NCI-H1048 (cell line): ENCODE measurements around the gene KRTAP10-1.
"Not testable (repeated sequence)": the region's sequence is repeated elsewhere in the genome, so short reads cannot be mapped to it uniquely, and the experiment has no call there.

Experiments used
- DNase-seq: peaks from one replicate; lab custom pipeline; 2025; lab: John Stamatoyannopoulos, UW

KRTAP10-1 gene

DNA sequence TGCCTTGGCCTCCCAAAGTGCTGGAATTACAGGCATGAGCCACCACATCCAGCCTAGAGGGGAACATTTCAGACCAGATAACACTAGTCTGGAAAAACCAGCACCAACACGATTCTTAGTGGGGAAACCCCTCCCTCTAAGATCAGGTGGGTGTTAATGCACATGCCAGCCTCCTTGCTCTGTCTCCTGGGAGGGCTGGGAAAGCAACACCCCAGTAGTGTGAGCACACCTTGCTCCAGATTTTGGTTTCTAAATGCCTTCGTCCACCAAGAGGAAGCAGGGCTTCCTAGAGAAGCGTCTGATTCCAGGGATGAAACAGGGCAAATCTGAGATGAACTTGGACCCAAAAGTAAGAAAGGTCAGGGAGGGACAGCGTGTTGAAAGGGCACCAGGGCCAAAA is 31.3 kb upstream of the KRTAP10-1 start:
- no peak for DNase-seq

DNA sequence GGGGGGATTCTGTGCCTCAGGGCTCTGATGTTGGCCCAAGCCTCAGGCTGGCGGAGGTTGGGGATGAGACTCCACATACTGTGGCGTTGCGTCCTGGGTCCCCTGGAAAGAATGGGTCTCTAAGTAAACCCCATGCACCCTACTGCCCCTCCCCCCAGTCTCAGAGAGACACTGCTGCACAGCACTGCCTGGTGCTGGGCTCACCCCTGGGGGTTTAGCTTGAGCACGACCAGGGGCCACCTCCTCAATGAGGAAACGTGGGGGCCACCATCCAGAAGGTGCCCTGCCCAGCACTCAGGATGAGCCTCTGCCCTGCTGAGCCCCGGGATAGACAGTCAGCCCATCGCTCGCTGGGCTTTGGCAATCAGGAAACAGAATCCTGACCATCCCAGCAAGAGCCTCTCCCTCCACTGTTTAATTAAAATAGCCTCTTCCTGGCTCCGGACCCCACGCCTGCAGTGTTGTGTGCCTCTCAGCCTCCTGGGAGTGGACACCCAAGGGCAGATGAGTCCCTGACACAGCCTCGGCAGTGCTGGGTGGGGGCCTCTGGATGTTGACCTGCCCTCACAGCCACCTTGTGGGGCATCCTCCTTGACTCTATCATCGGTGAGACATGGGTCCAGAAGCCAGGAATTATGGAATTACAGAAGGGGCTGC is 30.0 kb upstream of the KRTAP10-1 start:
- DNase-seq = no peak

DNA sequence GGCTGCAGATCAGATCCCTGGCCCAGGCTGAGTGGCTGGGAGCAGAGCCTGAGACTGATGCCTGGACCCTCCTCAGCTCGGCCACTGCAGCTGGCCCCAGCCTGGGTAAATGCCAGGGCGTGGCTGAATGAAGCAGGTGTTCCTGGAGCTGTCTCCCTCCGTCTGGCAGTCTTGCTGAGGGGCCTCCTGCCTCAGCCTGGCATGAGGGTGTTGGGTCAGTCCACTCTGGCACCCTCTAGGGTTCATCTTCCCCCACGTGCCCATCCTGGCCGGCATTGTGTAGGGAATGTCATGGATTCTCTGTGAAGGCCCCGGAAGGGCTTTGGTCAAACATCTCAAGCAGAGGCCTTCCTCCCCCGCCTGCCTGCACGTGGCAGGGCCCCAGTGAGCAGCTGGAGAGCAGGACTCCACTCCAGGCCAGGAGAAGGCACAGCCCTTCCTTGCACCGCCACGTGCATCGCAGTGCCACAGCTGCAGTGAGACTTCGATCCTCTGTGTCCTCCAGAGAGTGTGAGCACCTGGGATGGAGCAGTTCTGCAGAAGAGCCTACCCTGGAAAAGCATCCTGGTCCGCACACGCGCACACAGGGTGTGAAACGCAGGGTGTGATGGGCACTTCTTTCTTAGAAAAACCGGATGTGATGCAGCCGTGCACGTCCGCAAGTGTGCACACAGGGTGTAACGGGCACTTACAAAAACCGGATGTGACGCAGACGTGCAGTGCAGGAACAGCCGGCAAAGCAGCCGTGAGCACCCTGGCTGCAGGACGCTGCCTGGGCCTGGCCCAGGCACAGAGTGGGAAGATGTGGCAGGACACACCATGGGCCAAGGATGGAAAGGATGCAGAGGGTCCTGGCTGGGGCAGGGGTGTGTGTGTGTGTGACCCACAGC is 28.9 kb upstream of the KRTAP10-1 start:
- no peak for DNase-seq

DNA sequence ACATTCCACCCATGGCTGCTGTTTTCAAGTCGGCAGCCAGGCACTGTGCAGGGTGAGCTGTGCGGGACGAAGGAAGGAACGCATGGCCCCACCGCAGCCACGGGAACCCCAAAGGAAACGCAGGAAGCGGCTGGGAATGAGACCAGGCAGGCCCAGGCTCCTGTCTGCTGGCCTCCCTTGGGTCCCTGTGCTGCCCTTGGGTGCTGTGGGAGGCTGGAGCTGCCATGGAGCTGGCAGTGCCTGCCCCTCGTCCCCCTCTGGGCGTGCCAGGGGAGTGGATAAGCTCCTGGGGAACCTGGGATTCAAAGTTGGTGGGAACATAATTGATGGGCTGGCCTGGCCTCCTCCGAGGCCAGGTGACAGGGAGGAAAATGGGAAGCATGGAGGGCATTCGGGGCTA is 28.3 kb upstream of the KRTAP10-1 start:
- no peak for DNase-seq

- DNase-seq = no peak
Observed at GRCh38 chr21:44567481-44568171, 27.6 kb upstream of the KRTAP10-1 start.

DNA sequence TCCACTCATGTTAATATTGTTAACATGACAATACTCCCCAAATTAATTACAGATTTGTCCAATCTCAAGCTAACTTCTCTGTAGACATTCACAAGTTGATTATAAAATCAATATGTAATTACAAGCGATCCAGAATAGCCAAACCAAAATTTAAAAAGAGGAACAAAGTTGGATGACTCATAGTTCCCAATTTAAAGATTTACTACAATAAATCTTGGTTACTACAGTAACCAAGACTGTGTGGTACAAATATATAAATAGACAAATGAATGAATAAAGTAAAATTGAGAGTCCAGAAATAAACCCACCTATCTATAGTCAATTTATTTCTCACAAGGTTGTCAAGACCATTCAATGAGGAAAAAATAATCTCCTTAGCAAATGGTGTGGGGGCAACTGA is 26.4 kb upstream of the KRTAP10-1 start:
- DNase-seq = no peak

GRCh38 chr21:44564886-44565598 is 25.0 kb upstream of the KRTAP10-1 start:
- no peak for DNase-seq

DNA sequence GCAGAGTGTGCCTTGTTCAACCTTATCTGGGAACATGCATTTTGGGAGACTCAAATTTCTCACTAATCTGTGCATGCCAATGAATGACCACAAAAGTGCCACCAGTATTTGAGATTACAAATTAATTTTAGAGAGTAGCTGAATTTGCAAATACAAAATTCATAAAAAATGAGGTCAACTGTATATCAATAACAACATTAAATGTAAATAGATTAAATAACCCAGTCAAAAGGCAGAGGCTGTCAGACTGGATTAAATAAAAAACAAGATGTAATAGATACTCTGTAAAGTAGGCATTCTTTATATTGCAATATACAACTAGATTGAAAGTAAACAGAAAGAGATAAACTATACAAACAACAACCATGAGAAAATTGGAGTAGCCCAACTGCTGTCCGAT is 24.1 kb upstream of the KRTAP10-1 start:
- no peak for DNase-seq

DNA sequence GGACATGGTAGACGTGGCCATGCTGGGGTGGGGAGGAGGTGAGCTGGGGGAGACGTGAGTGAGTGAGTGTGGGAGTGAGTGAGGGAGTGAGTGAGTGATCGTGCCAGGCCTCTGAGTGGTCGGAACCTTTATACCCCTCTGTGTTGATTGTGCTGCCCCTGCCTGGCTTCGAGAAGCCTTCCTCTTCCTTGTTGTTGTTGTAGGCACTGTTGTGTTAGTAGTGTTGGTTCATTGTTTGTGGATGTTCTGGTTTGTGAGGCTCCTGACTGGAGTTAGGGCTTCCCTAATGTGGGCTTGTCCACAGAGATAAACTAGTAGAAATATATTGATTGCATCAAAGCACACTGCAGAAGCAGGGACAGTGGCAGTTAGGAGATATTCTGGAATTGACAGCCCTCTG is 18.7 kb upstream of the KRTAP10-1 start, which contains the start of gene KRTAP10-3:
Gene KRTAP10-3, minus strand, starts transcription at position 101 of the 400 bp plus-strand sequence. Its CDS starts 80 bp downstream, at position 21.
- DNase-seq = no peak

DNA sequence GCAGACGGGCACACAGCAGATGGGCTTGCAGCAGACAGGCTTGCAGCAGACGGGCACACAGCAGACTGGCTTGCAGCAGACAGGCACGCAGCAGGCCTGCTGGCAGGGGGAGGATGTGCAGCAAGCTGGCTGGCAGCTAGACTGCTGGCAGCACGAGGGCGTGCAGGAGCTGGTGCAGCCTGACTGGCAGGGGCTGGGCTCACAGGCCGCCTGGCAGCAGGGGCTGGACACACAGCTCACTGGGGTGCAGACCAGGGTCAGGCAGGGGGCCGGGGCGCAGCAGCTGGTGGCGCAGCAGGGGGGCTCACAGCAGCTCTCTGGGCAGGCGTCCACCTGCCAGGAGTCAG is 18.3 kb upstream of the KRTAP10-1 start:
- not testable (repeated sequence) for DNase-seq

GRCh38 chr21:44557491-44558328 is 17.7 kb upstream of the KRTAP10-1 start:
- no peak for DNase-seq

DNA sequence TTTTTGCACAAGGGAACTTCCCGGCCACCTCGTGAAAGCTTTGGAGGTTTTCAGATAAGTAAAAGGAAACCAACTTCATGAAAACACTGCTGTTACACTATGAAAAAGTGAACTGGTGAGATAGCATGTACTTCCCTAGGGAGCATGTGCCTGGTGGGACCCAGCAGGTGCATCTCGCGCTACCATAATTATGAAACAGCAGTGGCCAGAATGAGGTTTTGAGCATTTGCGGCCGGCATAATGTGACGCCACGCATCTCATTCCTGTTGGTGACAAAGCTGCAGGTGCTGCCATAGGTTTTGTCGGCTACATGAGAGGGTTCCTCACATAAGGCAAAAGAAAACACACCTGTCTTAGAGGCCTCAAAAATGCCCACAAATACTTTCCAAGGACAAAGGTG is 16.9 kb upstream of the KRTAP10-1 start:
- DNase-seq = no peak

DNA sequence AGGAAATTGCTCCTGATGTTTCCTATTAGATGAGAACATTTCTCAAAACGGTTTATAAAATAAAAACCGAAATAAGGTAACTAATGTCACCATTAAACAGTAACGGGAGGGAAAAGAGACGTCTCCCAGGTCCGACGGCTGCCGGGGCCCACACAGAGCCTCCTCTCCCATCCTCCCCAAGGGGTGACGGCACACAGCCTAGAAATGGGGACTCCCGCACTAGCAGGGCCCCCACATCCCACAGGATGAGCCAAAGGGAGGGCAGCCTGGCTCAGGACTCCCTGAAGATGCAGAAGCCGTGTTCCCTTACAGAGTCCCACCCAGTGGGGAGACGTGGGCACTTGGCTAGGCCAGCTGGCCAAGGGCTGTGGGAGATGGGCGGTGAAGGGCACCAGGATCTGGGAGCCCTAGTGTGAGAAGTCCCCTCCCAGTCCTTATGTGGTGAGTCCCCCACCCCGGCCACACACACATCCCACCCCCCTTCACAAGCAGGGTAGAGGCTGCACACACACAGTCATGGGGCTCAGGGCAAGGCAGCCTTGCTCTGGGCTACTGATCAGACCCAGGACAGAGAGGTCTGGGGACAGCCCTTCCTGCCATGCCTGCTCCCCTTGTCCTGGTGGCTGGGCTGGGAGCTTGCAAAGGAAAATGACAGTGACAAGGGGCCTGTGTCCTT is 15.3 kb upstream of the KRTAP10-1 start:
- DNase-seq = no peak

- no peak for DNase-seq
Observed at GRCh38 chr21:44552681-44553080, 12.7 kb upstream of the KRTAP10-1 start.

DNA sequence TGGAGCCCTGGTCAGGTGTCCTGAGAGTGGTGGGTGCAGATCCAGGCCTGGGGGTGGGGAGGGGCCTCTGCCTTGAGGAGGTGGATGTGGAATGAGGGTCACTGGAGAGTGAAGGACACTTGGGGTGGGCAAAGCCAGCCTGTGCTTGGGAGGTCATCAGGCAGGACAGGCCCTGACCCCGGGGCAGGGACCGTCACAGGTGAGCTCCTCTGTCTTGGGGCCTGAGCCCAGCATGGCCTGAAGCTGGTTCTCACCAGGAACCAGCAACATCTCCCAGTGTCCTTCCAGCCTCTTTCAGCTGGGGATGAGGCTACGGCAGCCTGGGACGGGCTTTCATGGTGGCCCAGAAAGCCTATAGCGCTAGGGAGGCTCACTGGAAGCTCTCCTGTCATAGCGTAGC is 12.1 kb upstream of the KRTAP10-1 start:
- DNase-seq = no peak

- DNase-seq = no peak
Observed at GRCh38 chr21:44551340-44551961, 11.5 kb upstream of the KRTAP10-1 start, which contains the start of gene KRTAP10-2. Gene KRTAP10-2, minus strand, starts transcription at chr21:44551505. Its CDS starts 47 bp downstream, at chr21:44551458.

DNA sequence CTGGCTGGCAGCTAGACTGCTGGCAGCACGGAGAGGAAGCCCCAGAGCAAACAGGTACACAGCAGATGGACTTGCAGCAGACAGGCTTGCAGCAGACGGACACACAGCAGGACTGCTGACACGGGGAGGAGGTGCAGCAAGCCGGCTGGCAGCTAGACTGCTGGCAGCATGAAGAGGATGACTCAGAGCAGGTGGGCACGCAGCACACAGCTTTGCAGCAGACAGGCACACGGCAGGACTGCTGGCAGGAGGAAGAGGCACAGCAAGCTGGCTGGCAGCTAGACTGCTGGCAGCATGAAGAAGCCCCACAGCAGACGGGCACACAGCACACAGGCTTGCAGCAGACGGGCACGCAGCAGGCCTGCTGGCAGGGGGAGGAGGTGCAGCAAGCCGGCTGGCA is 10.8 kb upstream of the KRTAP10-1 start:
- DNase-seq = no peak

DNA sequence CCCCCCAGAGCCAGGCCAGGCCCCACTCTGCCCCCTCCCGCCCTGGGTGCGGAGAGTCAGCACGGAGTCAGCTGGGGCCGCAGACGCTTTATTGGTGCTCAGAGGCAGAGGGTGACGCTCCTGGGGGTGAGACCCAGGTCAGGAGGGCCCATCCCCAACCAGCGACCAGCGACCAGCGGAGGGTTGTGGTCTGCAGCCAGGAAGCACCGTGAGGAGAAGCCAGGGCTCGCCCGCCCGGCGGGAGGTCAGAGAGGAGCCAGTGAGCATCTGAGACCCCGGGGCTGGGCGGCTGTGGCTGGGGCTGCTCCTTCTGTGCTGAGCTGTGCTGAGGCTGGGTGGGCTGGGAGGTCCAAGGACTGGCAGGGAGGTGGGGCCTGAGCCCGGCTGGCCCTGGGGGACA is 10.3 kb upstream of the KRTAP10-1 start:
- not testable (repeated sequence) for DNase-seq

- DNase-seq = no peak
Observed at GRCh38 chr21:44549525-44550211, 9.7 kb upstream of the KRTAP10-1 start.
